Nephron (organoid): ENCODE measurements around the gene PAXIP1.

Experiments used
- H3K27ac Mint-ChIP-seq, 3 experiments: 2 replicates each; pipeline ENCODE4 v1.8.0; 2020; ENCODE audit warnings: mixed read lengths in 3 of 3, mild to moderate bottlenecking in 2 of 3, moderate library complexity in 1 of 3
- H3K27me3 Mint-ChIP-seq: 2 replicates; pipeline ENCODE4 v1.8.0; 2021; ENCODE audit warnings: low read depth, mild to moderate bottlenecking, moderate library complexity, mixed read lengths
- H3K36me3 Mint-ChIP-seq: 2 replicates; pipeline ENCODE4 v1.8.0; 2020; ENCODE audit warnings: low read depth, mixed read lengths
- H3K4me1 Mint-ChIP-seq: 2 replicates; pipeline ENCODE4 v1.8.0; 2020; ENCODE audit warnings: mixed read lengths
- H3K4me3 Mint-ChIP-seq, 3 experiments: 2 replicates each; pipeline ENCODE4 v1.8.0; 2020; ENCODE audit warnings: mild to moderate bottlenecking in 3 of 3, mixed read lengths in 3 of 3, moderate library complexity in 2 of 3
- H3K9me3 Mint-ChIP-seq: 2 replicates; pipeline ENCODE4 v1.8.0; 2020; ENCODE audit warnings: mixed read lengths
- CTCF ChIP-seq, 3 experiments: fragments of 200-600 bp; sonication (generic); IDR thresholded peaks; one replicate each; pipeline ENCODE4 v1.5.0; 2021; ENCODE audit warnings: antibody characterized with exemption in 3 of 3; ENCODE audit not compliant: unreplicated experiment in 3 of 3

PAXIP1 gene

DNA sequence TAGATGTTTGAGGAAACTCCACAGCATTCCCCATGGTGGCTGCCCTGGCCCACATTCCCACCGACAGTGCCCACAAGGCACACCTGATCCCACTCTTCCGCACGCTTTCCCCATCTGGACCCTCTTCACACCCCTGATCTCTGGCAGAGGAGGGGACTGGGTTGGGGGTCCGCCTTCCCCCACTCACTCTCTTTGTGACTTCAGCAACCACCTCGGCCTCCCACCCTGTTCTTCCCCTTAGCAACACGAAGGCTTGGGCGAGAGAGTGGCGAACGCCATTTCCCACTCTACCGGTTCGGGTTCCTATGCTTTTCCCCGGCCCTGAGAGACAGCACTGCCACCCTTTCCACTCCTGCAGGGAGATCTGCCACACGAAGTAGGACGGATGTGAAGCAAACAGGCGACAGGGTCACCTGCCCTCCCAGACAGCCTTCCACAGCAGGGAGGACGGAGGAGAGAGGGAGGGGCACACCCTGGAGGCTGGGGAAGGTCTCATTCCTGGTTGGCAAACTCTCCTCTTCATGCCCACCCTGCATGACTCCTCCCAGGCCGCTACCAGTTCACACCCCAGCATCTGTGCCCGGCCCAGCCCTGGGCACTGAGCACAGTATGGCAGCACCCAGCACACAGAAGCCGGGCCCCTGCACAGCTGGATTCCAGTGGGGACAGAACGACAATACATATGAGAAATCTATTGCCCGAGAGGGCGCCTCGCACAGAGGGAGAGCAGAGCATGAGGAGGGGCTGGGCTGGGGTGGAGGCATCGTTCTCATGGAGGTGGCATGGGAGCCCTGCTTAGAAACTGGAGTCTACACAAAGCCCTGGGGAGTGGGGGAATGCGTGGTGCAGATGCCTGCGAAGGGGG, 93.5 kb downstream of the PAXIP1 start:
- peaks cover 39% of the 10 kb centered on the region for H3K27me3 Mint-ChIP-seq
- no peak overlapping the region for H3K27ac Mint-ChIP-seq
- TF ChIP-seq CTCF (IDR thresholded peaks at IDR 0.05; ENCODE audit: unreplicated experiment in 3 of 3): no peak
- H3K4me3 Mint-ChIP-seq: no peak overlapping the region
- no peaks in the 10 kb centered on the region for H3K36me3 Mint-ChIP-seq
- peaks cover 8% of the 10 kb centered on the region for H3K4me1 Mint-ChIP-seq
- H3K9me3 Mint-ChIP-seq: peaks cover 10% of the 10 kb centered on the region

GRCh38 chr7:154907651-154908620, 95.0 kb downstream of the PAXIP1 start:
- Mint-ChIP-seq H3K27me3 (peaks cover 30% of the 10 kb centered on the region), H3K36me3 (no peaks in the 10 kb centered on the region), H3K27ac (no peak overlapping the region), H3K4me3 (no peak overlapping the region), H3K4me1 (peaks cover 3% of the 10 kb centered on the region), H3K9me3 (peaks cover 10% of the 10 kb centered on the region)
- TF ChIP-seq CTCF (IDR thresholded peaks at IDR 0.05; ENCODE audit: unreplicated experiment in 3 of 3): no peak

DNA sequence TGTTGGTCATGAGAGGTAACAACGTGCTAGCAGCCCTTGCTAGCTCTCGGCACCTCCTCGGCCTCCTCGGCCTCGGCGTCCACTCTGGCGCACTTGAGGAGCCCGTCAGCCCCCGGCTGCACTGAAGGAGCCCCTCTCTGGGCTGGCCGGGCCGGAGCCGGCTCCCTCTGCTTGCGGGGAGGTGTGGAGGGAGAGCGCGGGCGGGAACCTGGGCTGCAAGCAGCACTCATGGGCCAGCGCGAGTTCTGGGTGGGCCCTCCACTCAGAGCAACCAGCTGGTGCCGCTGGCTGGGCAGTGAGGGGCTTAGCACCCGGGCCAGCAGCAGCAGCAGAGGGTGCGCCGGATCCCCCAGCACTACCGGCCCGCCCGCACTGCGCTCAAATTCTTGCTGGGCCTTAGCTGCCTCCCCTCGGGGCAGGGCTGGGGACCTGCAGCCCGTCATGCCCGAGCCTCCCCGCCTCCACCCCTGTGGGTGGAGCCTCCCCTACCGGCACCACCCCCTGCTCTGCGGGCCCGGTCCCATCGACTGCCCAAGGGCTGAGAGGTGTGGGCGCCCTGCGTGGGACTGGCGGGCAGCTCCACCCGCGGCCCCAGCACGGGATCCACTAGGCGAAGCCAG, 96.1 kb downstream of the PAXIP1 start:
- no peaks in the 10 kb centered on the region for H3K36me3 Mint-ChIP-seq
- no peak for TF ChIP-seq CTCF (IDR thresholded peaks at IDR 0.05; ENCODE audit: unreplicated experiment in 3 of 3)
- no peak overlapping the region for H3K27ac Mint-ChIP-seq
- H3K4me1 Mint-ChIP-seq: no peaks in the 10 kb centered on the region
- peaks cover 7% of the 10 kb centered on the region for H3K9me3 Mint-ChIP-seq
- H3K27me3 Mint-ChIP-seq: peaks cover 33% of the 10 kb centered on the region
- H3K4me3 Mint-ChIP-seq: no peak overlapping the region

GRCh38 chr7:154906201-154906600, 96.7 kb downstream of the PAXIP1 start:
- Mint-ChIP-seq H3K9me3 (peaks cover 7% of the 10 kb centered on the region), H3K4me1 (no peaks in the 10 kb centered on the region), H3K4me3 (no peak overlapping the region)

GRCh38 chr7:154905615-154906014, 97.3 kb downstream of the PAXIP1 start:
- peaks cover 4% of the 10 kb centered on the region for H3K9me3 Mint-ChIP-seq
- peaks cover 29% of the 10 kb centered on the region for H3K27me3 Mint-ChIP-seq
- no peaks in the 10 kb centered on the region for H3K36me3 Mint-ChIP-seq
- H3K4me1 Mint-ChIP-seq: no peaks in the 10 kb centered on the region
- H3K27ac Mint-ChIP-seq: no peak overlapping the region
- H3K4me3 Mint-ChIP-seq: no peak overlapping the region
- TF ChIP-seq CTCF (IDR thresholded peaks at IDR 0.05; ENCODE audit: unreplicated experiment in 3 of 3): no peak

More at GRCh38 chr7:154906201-154906600, 96.7 kb downstream of the PAXIP1 start:
- Mint-ChIP-seq H3K27me3 (peaks cover 33% of the 10 kb centered on the region), H3K36me3 (no peaks in the 10 kb centered on the region), H3K27ac (no peak overlapping the region)
- TF ChIP-seq CTCF (IDR thresholded peaks at IDR 0.05; ENCODE audit: unreplicated experiment in 3 of 3): no peak
